DOHH2 (cell line): ENCODE measurements around the gene RBFOX1.

ENCODE experiments used
- H3F3A ChIP-seq: fragments of 200-600 bp; sonication (generic), shearing (Covaris generic); 2 replicates; pipeline ENCODE4 v1.6.0; 2016; ENCODE audit warnings: antibody characterized with exemption, mild to moderate bottlenecking; ENCODE audit not compliant: control insufficient read depth, insufficient read depth
- H3K27ac ChIP-seq: fragments of 200-600 bp; sonication (generic); 2 replicates; pipeline ENCODE4 v1.5.1; 2014; ENCODE audit warnings: low read depth, mild to moderate bottlenecking, low read length, moderate library complexity
- H3K27me3 ChIP-seq: fragments of 200-600 bp; sonication (generic); 2 replicates; pipeline ENCODE4 v1.6.1; 2014; ENCODE audit warnings: mild to moderate bottlenecking, low read length, mixed read lengths; ENCODE audit not compliant: control insufficient read depth
- H3K36me3 ChIP-seq: fragments of 200-600 bp; sonication (generic); 2 replicates; pipeline ENCODE4 v1.6.1; 2014; ENCODE audit warnings: mild to moderate bottlenecking, low read length, moderate library complexity, mixed read lengths; ENCODE audit not compliant: control insufficient read depth
- H3K4me1 ChIP-seq: fragments of 200-600 bp; sonication (generic); 2 replicates; pipeline ENCODE4 v1.6.1; 2014; ENCODE audit warnings: mild to moderate bottlenecking, low read length, mixed read lengths; ENCODE audit not compliant: control insufficient read depth
- H3K4me2 ChIP-seq: fragments of 200-600 bp; sonication (generic); 2 replicates; pipeline ENCODE4 v1.6.0; 2014; ENCODE audit warnings: mild to moderate bottlenecking, low read length, moderate library complexity
- H3K4me3 ChIP-seq: fragments of 200-600 bp; sonication (generic); 2 replicates; pipeline ENCODE4 v1.5.1; 2014; ENCODE audit warnings: mild to moderate bottlenecking, low read length, mixed read lengths
- H3K79me2 ChIP-seq: fragments of 200-600 bp; sonication (generic); 2 replicates; pipeline ENCODE4 v1.6.1; 2014; ENCODE audit warnings: mild to moderate bottlenecking, low read length, mixed read lengths; ENCODE audit not compliant: control insufficient read depth
- H3K9me2 ChIP-seq: fragments of 200-600 bp; sonication (generic); replicated peaks from 2 replicates; pipeline ENCODE4 v1.6.1; 2014; ENCODE audit warnings: mild to moderate bottlenecking, low read length, mixed read lengths; ENCODE audit not compliant: control insufficient read depth
- H3K9me3 ChIP-seq: fragments of 200-600 bp; sonication (generic); 2 replicates; pipeline ENCODE4 v1.6.1; 2014; ENCODE audit warnings: antibody characterized with exemption, low read length, mixed read lengths; ENCODE audit not compliant: control insufficient read depth, insufficient read depth
- H4K20me1 ChIP-seq: fragments of 200-600 bp; sonication (generic); 2 replicates; pipeline ENCODE4 v1.6.0; 2014; ENCODE audit warnings: low read depth, mild to moderate bottlenecking, antibody characterized with exemption, low read length, moderate library complexity; ENCODE audit not compliant: control insufficient read depth, insufficient read depth
- EZH2phosphoT487 ChIP-seq: fragments of 200-600 bp; sonication (generic); IDR thresholded peaks from 2 replicates; pipeline ENCODE4 v1.6.1; 2017; ENCODE audit warnings: borderline replicate concordance, mild to moderate bottlenecking, antibody characterized with exemption, low read length, moderate library complexity, mixed read lengths
- TF ChIP-seq, protein P1 (sequence below): fragments of 200-600 bp; sonication (generic); IDR thresholded peaks from one replicate; pipeline ENCODE4 v1.5.1; 2014; ENCODE audit warnings: antibody characterized with exemption, mild to moderate bottlenecking, low read depth, low read length; ENCODE audit not compliant: poor library complexity, severe bottlenecking

The RBFOX1 gene

DNA sequence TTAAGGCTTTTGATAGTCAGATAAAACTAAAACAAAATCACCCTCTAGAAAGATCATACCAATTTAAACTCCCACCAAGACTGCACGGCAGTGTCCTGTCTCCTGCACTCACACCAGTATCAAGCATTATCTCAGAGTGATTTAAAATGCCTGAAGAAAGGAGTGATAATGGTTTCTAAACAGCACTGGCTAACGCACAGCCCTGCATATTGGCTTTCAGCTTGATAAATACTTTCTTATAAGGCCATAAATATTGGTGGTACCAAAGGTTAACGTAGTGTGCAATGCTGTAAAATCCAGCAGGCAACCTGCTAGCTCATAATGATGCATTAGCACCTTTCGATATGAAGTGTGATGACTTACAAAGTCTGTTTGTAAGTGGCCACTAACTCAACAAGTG, 214.3 kb downstream of the RBFOX1 start:
- TF ChIP-seq, protein P1, sequence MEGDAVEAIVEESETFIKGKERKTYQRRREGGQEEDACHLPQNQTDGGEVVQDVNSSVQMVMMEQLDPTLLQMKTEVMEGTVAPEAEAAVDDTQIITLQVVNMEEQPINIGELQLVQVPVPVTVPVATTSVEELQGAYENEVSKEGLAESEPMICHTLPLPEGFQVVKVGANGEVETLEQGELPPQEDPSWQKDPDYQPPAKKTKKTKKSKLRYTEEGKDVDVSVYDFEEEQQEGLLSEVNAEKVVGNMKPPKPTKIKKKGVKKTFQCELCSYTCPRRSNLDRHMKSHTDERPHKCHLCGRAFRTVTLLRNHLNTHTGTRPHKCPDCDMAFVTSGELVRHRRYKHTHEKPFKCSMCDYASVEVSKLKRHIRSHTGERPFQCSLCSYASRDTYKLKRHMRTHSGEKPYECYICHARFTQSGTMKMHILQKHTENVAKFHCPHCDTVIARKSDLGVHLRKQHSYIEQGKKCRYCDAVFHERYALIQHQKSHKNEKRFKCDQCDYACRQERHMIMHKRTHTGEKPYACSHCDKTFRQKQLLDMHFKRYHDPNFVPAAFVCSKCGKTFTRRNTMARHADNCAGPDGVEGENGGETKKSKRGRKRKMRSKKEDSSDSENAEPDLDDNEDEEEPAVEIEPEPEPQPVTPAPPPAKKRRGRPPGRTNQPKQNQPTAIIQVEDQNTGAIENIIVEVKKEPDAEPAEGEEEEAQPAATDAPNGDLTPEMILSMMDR, result no peak
- TF ChIP-seq EZH2phosphoT487, result no peak
- no peaks in the 10 kb centered on the region for H4K20me1 ChIP-seq
- H3K4me3 ChIP-seq, result no peak overlapping the region
- no peak overlapping the region for H3K27ac ChIP-seq
- H3K9me2 ChIP-seq, result no peaks in the 10 kb centered on the region
- H3F3A ChIP-seq, result no peaks in the 10 kb centered on the region
- H3K79me2 ChIP-seq, result no peaks in the 10 kb centered on the region
- no peak overlapping the region for H3K4me2 ChIP-seq
- no peaks in the 10 kb centered on the region for H3K27me3 ChIP-seq
- H3K4me1 ChIP-seq, result no peaks in the 10 kb centered on the region
- H3K9me3 ChIP-seq, result peaks cover 4% of the 10 kb centered on the region; the same call in 1 of the 2 replicates
- H3K36me3 ChIP-seq, result no peaks in the 10 kb centered on the region

DNA sequence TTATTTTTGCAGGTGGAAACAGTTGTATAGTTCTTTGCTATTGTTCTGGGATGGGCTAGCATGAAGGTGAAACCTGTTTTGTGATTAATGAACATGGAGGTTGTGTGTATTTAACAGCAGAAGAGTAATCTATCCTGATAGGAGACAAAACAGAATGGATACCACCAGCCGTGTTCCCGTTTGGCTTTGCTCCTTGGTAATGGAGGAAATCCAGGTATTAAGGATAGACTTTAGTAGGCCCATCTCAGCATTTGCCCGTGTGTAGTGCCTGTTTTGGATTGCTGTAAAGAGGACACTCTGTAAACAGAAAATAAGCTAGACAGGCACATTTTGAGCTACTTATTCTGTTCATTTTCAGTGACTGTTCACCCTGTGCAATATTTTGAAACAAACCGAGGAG, 215.1 kb downstream of the RBFOX1 start:
- TF ChIP-seq, protein P1, result no peak
- no peak for TF ChIP-seq EZH2phosphoT487
- Histone ChIP-seq H4K20me1 (no peaks in the 10 kb centered on the region), H3K36me3 (no peaks in the 10 kb centered on the region), H3K27ac (no peak overlapping the region), H3K9me3 (peaks cover 4% of the 10 kb centered on the region; the same call in 1 of the 2 replicates), H3K27me3 (no peaks in the 10 kb centered on the region), H3K4me2 (no peak overlapping the region), H3K9me2 (no peaks in the 10 kb centered on the region), H3K4me3 (no peak overlapping the region), H3F3A (no peaks in the 10 kb centered on the region), H3K4me1 (no peaks in the 10 kb centered on the region), H3K79me2 (no peaks in the 10 kb centered on the region)

DNA sequence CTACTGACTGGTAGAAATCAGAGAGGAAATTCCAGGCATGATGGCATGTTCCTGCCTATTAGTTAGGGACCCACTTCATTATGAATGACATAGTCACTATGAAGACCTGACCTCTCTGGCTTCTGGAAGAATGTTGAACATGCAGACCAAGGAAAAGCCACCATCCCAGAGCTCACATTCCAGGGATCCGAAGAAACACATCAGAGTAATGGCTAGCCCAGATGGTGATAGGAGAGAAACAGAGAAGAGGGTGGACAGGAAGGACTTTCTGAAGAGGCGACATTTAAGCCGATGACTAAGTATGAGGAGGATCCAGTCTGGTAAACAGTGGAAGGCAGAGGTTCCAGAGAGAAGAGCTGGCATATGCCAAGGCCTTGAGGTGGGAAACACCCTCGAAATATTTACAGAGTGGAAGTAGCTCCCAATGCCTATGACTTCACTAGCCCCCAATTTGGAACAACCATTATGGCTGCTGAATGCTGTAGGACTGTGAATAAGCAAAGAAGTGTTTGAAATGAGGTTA, 216.2 kb downstream of the RBFOX1 start:
- no peaks in the 10 kb centered on the region for H3K79me2 ChIP-seq
- H3K4me1 ChIP-seq, result no peaks in the 10 kb centered on the region
- no peaks in the 10 kb centered on the region for H3F3A ChIP-seq
- H3K27ac ChIP-seq, result no peak overlapping the region
- peaks cover 4% of the 10 kb centered on the region; the same call in 1 of the 2 replicates for H3K9me3 ChIP-seq
- TF ChIP-seq, protein P1, result no peak
- TF ChIP-seq EZH2phosphoT487, result no peak
- H3K4me3 ChIP-seq, result no peak overlapping the region
- H3K4me2 ChIP-seq, result no peak overlapping the region
- H3K36me3 ChIP-seq, result no peaks in the 10 kb centered on the region
- no peaks in the 10 kb centered on the region for H4K20me1 ChIP-seq
- no peaks in the 10 kb centered on the region for H3K9me2 ChIP-seq
- no peaks in the 10 kb centered on the region for H3K27me3 ChIP-seq
